Fibroblast of lung (primary cell): ENCODE results near the gene SLC4A3.

Experiments used
- EZH2 ChIP-seq: IDR thresholded peaks from 2 replicates; pipeline ENCODE4 v1.5.1; 2012; ENCODE audit warnings: low read length, control low read depth, mild to moderate bottlenecking; ENCODE audit errors: missing control alignments
- TF ChIP-seq, protein P1 (sequence below), 2 donors: IDR thresholded peaks in 1 of 2; conservative IDR thresholded peaks in 1 of 2; 1 replicate in 1 of 2; 2 replicates in 1 of 2; pipeline ENCODE4 v1.5.1; 2011 to 2012; ENCODE audit warnings: low read length in 2 of 2, control low read depth in 1 of 2, inconsistent platforms in 1 of 2, low read depth in 1 of 2, mild to moderate bottlenecking in 1 of 2

DNA sequence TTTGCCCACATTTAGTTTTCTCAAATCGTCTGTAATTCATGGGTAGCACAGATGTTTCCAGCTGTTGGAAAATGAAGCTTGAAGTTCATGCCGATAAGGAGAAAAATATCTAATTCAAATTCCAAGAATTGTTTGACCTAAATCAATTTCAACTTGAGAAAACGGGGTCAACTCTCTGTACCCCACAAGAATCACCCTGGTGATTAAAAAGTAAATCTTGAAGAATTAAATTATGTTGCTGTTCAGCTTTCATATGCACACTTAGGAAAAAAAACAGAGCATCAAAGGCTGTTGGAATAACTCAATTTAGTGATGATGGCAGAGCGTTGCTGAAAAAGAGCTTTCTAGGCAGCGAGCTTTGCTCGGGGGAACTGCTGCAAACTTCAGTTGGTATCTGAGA is 43.0 kb downstream of the SLC4A3 start:
- TF ChIP-seq, protein P1, sequence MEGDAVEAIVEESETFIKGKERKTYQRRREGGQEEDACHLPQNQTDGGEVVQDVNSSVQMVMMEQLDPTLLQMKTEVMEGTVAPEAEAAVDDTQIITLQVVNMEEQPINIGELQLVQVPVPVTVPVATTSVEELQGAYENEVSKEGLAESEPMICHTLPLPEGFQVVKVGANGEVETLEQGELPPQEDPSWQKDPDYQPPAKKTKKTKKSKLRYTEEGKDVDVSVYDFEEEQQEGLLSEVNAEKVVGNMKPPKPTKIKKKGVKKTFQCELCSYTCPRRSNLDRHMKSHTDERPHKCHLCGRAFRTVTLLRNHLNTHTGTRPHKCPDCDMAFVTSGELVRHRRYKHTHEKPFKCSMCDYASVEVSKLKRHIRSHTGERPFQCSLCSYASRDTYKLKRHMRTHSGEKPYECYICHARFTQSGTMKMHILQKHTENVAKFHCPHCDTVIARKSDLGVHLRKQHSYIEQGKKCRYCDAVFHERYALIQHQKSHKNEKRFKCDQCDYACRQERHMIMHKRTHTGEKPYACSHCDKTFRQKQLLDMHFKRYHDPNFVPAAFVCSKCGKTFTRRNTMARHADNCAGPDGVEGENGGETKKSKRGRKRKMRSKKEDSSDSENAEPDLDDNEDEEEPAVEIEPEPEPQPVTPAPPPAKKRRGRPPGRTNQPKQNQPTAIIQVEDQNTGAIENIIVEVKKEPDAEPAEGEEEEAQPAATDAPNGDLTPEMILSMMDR (conservative IDR thresholded peaks at IDR 0.05 in 1 of 2, IDR thresholded peaks at IDR 0.05 in 1 of 2; ENCODE audit: low read depth in 1 of 2, low read length in 2 of 2) = no peak
- no peak for TF ChIP-seq EZH2
